ENCODE data around the gene GJC3. TPM values are rescaled to one million over a fixed set of nuclear protein-coding genes. Genes with fewer than 3 reads are reported as not detected.
A peak's percentile ranks its signal among the peaks of the same experiment; 100 is the strongest.

The GJC3 gene
- total and polyA plus RNA-seq, 2 of the 13 experiments (the other 11 are each of a cell fraction or from before 2014, with no cell fraction given): 0.75 to 1.4 TPM

- TF ChIP-seq THAP9 (CRISPR knock-in tag; IDR thresholded peaks at IDR 0.05; ENCODE audit: borderline replicate concordance) (peak; percentile 68; the same call in 1 of the 2 replicates), ZNF772 (CRISPR knock-in tag; IDR thresholded peaks at IDR 0.05) (no peak), SRSF9 (IDR thresholded peaks at IDR 0.05; ENCODE audit: borderline replicate concordance, insufficient read depth, low read depth, low read length, poor library complexity, severe bottlenecking) (no peak), ZNF513 (CRISPR knock-in tag; conservative IDR thresholded peaks at IDR 0.05) (no peak), ZNF18 (CRISPR knock-in tag; IDR thresholded peaks at IDR 0.05; ENCODE audit: insufficient replicate concordance) (no peak), MTF2 (CRISPR knock-in tag; IDR thresholded peaks at IDR 0.05; ENCODE audit: borderline replicate concordance) (no peak), SMAD9 (CRISPR knock-in tag; IDR thresholded peaks at IDR 0.05) (no peak), PAX8 (CRISPR knock-in tag; IDR thresholded peaks at IDR 0.05; ENCODE audit: borderline replicate concordance) (no peak), BATF2 (CRISPR knock-in tag; IDR thresholded peaks at IDR 0.05) (no peak), MTA3 (CRISPR knock-in tag; IDR thresholded peaks at IDR 0.05) (no peak), DPF2 (CRISPR knock-in tag; IDR thresholded peaks at IDR 0.05; ENCODE audit: borderline replicate concordance, low read depth) (peak; percentile 23; the same call in 1 of the 2 replicates), ATF6 (CRISPR knock-in tag; conservative IDR thresholded peaks at IDR 0.05) (no peak), ZNF383 (CRISPR knock-in tag; IDR thresholded peaks at IDR 0.05; ENCODE audit: borderline replicate concordance) (no peak), ZBTB8A (CRISPR knock-in tag; IDR thresholded peaks at IDR 0.05; ENCODE audit: borderline replicate concordance, low read depth) (no peak), ZNF292 (CRISPR knock-in tag; IDR thresholded peaks at IDR 0.05; ENCODE audit: borderline replicate concordance, low read depth) (no peak), ZNF512 (CRISPR knock-in tag; IDR thresholded peaks at IDR 0.05) (no peak), PHB2 (IDR thresholded peaks at IDR 0.05; ENCODE audit: partially characterized antibody) (no peak)
Measured at GRCh38 chr7:99975782-99976521, 46.5 kb upstream of the GJC3 start, which contains the start of gene AZGP1 (continued).

Data from HepG2 (cell line).